ENCODE results near the gene ZNF536. TPM values are rescaled to one million over a fixed set of nuclear protein-coding genes. Genes with fewer than 3 reads are reported as not detected.

The ZNF536 gene
- total and polyA plus RNA-seq, 8 donors = 0.44 to 13.4 (median 1.1) TPM; not detected in 1

DNA sequence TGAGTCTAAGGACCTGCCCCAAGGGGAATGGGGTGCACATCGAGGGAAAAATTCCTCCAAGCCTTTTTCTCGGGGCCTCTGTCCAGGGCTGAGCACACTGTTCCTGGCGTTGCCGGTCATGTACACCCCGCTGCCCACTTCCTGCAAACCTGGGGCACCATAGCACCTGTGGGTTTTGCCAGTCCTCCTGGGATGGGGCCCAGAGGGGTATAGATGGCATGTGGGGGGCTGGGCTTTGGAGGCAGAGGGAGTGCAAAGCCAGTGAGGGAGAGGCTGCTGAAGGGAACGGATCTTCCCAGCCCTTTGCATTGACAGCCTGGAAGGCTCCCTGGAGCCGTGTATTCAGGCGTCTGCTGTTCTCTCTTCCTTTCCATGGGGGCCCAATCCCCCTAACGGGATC is 187.3 kb downstream of the ZNF536 start:
- Histone ChIP-seq H3K36me3 (no peaks in the 10 kb centered on the region), H3K27me3 (peaks cover 0 to 16% (median 0%) of the 10 kb centered on the region in 3 donors), H3K9me3 (no peaks in the 10 kb centered on the region), H3K4me3 (no peak overlapping the region), H3K4me1 (peaks cover 0 to 11% (median 5%) of the 10 kb centered on the region in 4 donors), H3K27ac (no peak overlapping the region)
- 73 to 87% (median 76%) methylated on average over 7 to 9 of the region's 9 CpGs for whole genome bisulfite sequencing, 5 donors
- no peak for TF ChIP-seq CTCF (IDR thresholded peaks at IDR 0.05)
- no peak for TF ChIP-seq POLR2A (IDR thresholded peaks at IDR 0.05)
- TF ChIP-seq EP300 (IDR thresholded peaks at IDR 0.05) = no peak
- no peak for TF ChIP-seq POLR2AphosphoS5 (IDR thresholded peaks at IDR 0.05)
- no peak for DNase-seq
- intact Hi-C loops (cut with DNase I; ENCODE audit: low total_unique reads) = no loop called here

- H3K4me3 ChIP-seq = no peak overlapping the region
- H3K27ac ChIP-seq = no peak overlapping the region
- no peak for TF ChIP-seq EP300 (IDR thresholded peaks at IDR 0.05)
- TF ChIP-seq POLR2AphosphoS5 (IDR thresholded peaks at IDR 0.05) = no peak
- TF ChIP-seq CTCF (IDR thresholded peaks at IDR 0.05) = no peak
- TF ChIP-seq POLR2A (IDR thresholded peaks at IDR 0.05) = no peak
- no peaks in the 10 kb centered on the region for H3K4me1 ChIP-seq
- WGBS, 5 donors = 86 to 93% (median 91%) methylated on average over 8 of the region's 8 CpGs
- intact Hi-C loops (cut with DNase I; ENCODE audit: low total_unique reads) = no loop called here
- H3K36me3 ChIP-seq = no peaks in the 10 kb centered on the region
- peaks cover 0 to 34% (median 0%) of the 10 kb centered on the region in 3 donors for H3K27me3 ChIP-seq
- no peak for DNase-seq
- no peaks in the 10 kb centered on the region for H3K9me3 ChIP-seq
These were observed 190.8 kb downstream of the ZNF536 start for GRCh38 chr19:30562981-30563380.

DNA sequence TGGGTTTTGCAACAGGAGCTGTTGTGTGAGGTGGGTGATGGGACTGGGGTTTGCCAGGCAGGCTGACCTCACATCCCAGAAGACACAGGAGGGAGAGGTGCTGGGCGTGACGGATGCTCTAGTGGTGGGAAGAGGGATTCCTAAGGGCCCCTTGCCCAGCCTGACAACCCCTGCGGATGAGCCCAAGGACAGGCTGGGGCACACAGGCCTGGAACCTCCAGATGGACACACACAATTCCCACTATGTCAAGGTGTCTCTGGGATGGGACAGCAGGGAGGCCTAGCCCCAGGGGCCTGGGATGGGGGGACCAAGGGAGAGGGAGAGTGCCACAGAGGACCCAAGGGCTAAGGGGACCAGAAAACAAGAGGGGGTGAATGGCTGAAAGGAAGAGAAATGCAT is 191.5 kb downstream of the ZNF536 start:
- intact Hi-C loops (cut with DNase I; ENCODE audit: low total_unique reads) = no loop called here
- H3K36me3 ChIP-seq = no peaks in the 10 kb centered on the region
- H3K4me3 ChIP-seq = no peak overlapping the region
- no peaks in the 10 kb centered on the region for H3K4me1 ChIP-seq
- no peaks in the 10 kb centered on the region for H3K9me3 ChIP-seq
- peaks cover 0 to 36% (median 0%) of the 10 kb centered on the region in 3 donors for H3K27me3 ChIP-seq
- 75 to 82% (median 78%) methylated on average over 3 of the region's 3 CpGs for WGBS, 5 donors
- DNase-seq = no peak
- no peak overlapping the region for H3K27ac ChIP-seq
- no peak for TF ChIP-seq POLR2A (IDR thresholded peaks at IDR 0.05)
- TF ChIP-seq CTCF (IDR thresholded peaks at IDR 0.05) = no peak
- no peak for TF ChIP-seq POLR2AphosphoS5 (IDR thresholded peaks at IDR 0.05)
- no peak for TF ChIP-seq EP300 (IDR thresholded peaks at IDR 0.05)

GRCh38 chr19:30564551-30565011 is 192.4 kb downstream of the ZNF536 start:
- H3K4me3 ChIP-seq = no peak overlapping the region
- H3K27ac ChIP-seq = no peak overlapping the region
- TF ChIP-seq CTCF (IDR thresholded peaks at IDR 0.05) (no peak), POLR2AphosphoS5 (IDR thresholded peaks at IDR 0.05) (no peak), EP300 (IDR thresholded peaks at IDR 0.05) (no peak), POLR2A (IDR thresholded peaks at IDR 0.05) (no peak)
- 52 to 66% (median 62%) methylated on average over 10 to 11 of the region's 11 CpGs for WGBS, 5 donors
- intact Hi-C loops (cut with DNase I; ENCODE audit: low total_unique reads) = no loop called here
- H3K4me1 ChIP-seq = no peaks in the 10 kb centered on the region
- DNase-seq = no peak
- peaks cover 0 to 30% (median 0%) of the 10 kb centered on the region in 3 donors for H3K27me3 ChIP-seq
- H3K9me3 ChIP-seq = no peaks in the 10 kb centered on the region
- no peaks in the 10 kb centered on the region for H3K36me3 ChIP-seq
